NCI-H345 (cell line): ENCODE data around the gene IP6K2.
A peak's percentile ranks its signal among the peaks of the same experiment; 100 is the strongest.
"Not testable (repeated sequence)": the region's sequence is repeated elsewhere in the genome, so short reads cannot be mapped to it uniquely, and the experiment has no call there.

Experiments
- DNase-seq: peaks from one replicate; lab custom pipeline; 2025; lab: John Stamatoyannopoulos, UW

IP6K2 gene

GRCh38 chr3:48716982-48717746, at the start of gene IP6K2:
Gene IP6K2, minus strand, starts transcription at chr3:48717221. Its CDS starts 21,930 bp downstream, at chr3:48695291.
- peak; percentile 97 for DNase-seq

- no peak for DNase-seq
Measured at GRCh38 chr3:48765376-48765775, 48.4 kb upstream of the IP6K2 start.

GRCh38 chr3:48762816-48763215, 45.8 kb upstream of the IP6K2 start:
- no peak for DNase-seq

- DNase-seq = not testable (repeated sequence)
Measured at GRCh38 chr3:48759991-48760540, 43.0 kb upstream of the IP6K2 start.

- not testable (repeated sequence) for DNase-seq
Measured at GRCh38 chr3:48759531-48759930, 42.5 kb upstream of the IP6K2 start.

GRCh38 chr3:48759071-48759470, 42.0 kb upstream of the IP6K2 start:
- DNase-seq = no peak

GRCh38 chr3:48756640-48757039, 39.6 kb upstream of the IP6K2 start:
- DNase-seq = no peak

GRCh38 chr3:48750856-48751255, 33.8 kb upstream of the IP6K2 start:
- no peak for DNase-seq

GRCh38 chr3:48748754-48749153, 31.7 kb upstream of the IP6K2 start:
- no peak for DNase-seq

- no peak for DNase-seq
Measured at GRCh38 chr3:48747706-48748105, 30.7 kb upstream of the IP6K2 start.

- DNase-seq = no peak
Measured at GRCh38 chr3:48747015-48747615, 30.1 kb upstream of the IP6K2 start.

- no peak for DNase-seq
Measured at GRCh38 chr3:48743773-48744172, 26.8 kb upstream of the IP6K2 start.

GRCh38 chr3:48741226-48741625, 24.2 kb upstream of the IP6K2 start:
- not testable (repeated sequence) for DNase-seq

- peak; percentile 4 for DNase-seq
Measured at GRCh38 chr3:48739955-48740823, 23.2 kb upstream of the IP6K2 start.

GRCh38 chr3:48739617-48739954, 22.6 kb upstream of the IP6K2 start:
- no peak for DNase-seq

GRCh38 chr3:48738926-48739616, 22.1 kb upstream of the IP6K2 start:
- no peak for DNase-seq

GRCh38 chr3:48738144-48738536, 21.1 kb upstream of the IP6K2 start:
- DNase-seq = no peak

- not testable (repeated sequence) for DNase-seq
Measured at GRCh38 chr3:48735075-48735767, 18.2 kb upstream of the IP6K2 start.

GRCh38 chr3:48734541-48734940, 17.5 kb upstream of the IP6K2 start:
- not testable (repeated sequence) for DNase-seq

GRCh38 chr3:48733752-48734518, 16.9 kb upstream of the IP6K2 start:
- DNase-seq = not testable (repeated sequence)
